NCI-H510A treated with DMSO at 0.1 percent for 48 hours (cell line): ENCODE results near the gene OR10D3.

ENCODE experiments used
- DNase-seq: peaks from one replicate; lab custom pipeline; 2025; lab: John Stamatoyannopoulos, UW

Gene OR10D3

GRCh38 chr11:124183068-124183467 lies at the start of gene OR10D3:
OR10D3 (plus strand) TSS chr11:124183345; CDS start chr11:124185270, 1,925 bp downstream.
- no peak for DNase-seq

GRCh38 chr11:124143034-124143433 lies 40.1 kb upstream of the OR10D3 start:
- DNase-seq, result no peak

- no peak for DNase-seq
Measured at GRCh38 chr11:124147951-124148350, 35.2 kb upstream of the OR10D3 start.

- DNase-seq, result no peak
Measured at GRCh38 chr11:124150684-124151083, 32.5 kb upstream of the OR10D3 start.

- DNase-seq, result no peak
Measured at GRCh38 chr11:124152770-124153407, 30.3 kb upstream of the OR10D3 start.

- no peak for DNase-seq
Measured at GRCh38 chr11:124153821-124154220, 29.3 kb upstream of the OR10D3 start.

GRCh38 chr11:124159481-124159880 lies 23.7 kb upstream of the OR10D3 start:
- DNase-seq, result no peak

GRCh38 chr11:124160986-124161385 lies 22.2 kb upstream of the OR10D3 start:
- no peak for DNase-seq

GRCh38 chr11:124167826-124168231 lies 15.3 kb upstream of the OR10D3 start:
- peak; percentile 36 for DNase-seq

GRCh38 chr11:124168796-124169195 lies 14.3 kb upstream of the OR10D3 start:
- no peak for DNase-seq

- peak; percentile 10 for DNase-seq
Measured at GRCh38 chr11:124170315-124170714, 12.8 kb upstream of the OR10D3 start.

- DNase-seq, result peak; percentile 66
Measured at GRCh38 chr11:124170801-124171586, 12.2 kb upstream of the OR10D3 start.

- no peak for DNase-seq
Measured at GRCh38 chr11:124172101-124172500, 11.0 kb upstream of the OR10D3 start.

- no peak for DNase-seq
Measured at GRCh38 chr11:124172599-124172998, 10.5 kb upstream of the OR10D3 start.

GRCh38 chr11:124174001-124174583 lies 9.1 kb upstream of the OR10D3 start:
- peak; percentile 79 for DNase-seq

GRCh38 chr11:124176925-124177715 lies 6.0 kb upstream of the OR10D3 start:
- DNase-seq, result no peak

GRCh38 chr11:124179310-124179709 lies 3.8 kb upstream of the OR10D3 start:
- DNase-seq, result no peak

- no peak for DNase-seq
Measured at GRCh38 chr11:124190298-124191139, 7.4 kb downstream of the OR10D3 start.

GRCh38 chr11:124193221-124194010 lies 10.3 kb downstream of the OR10D3 start:
- no peak for DNase-seq
